BE2C (cell line): Measurements from ENCODE around the gene DOK6.

ENCODE experiments used
- DNase-seq: peaks from one replicate; pipeline ENCODE4 v3.0.0-alpha.2; 2020
- H3K27me3 ChIP-seq: fragments of 250-450 bp; sonication (Bioruptor Pico); 2 replicates; pipeline ENCODE4 v1.5.1; 2020; ENCODE audit warnings: mild to moderate bottlenecking
- H3K36me3 ChIP-seq: fragments of 250-450 bp; sonication (Bioruptor Pico); 2 replicates; pipeline ENCODE4 v1.5.1; 2020; ENCODE audit warnings: mild to moderate bottlenecking
- H3K4me1 ChIP-seq: fragments of 250-450 bp; sonication (Bioruptor Pico); 2 replicates; pipeline ENCODE4 v1.5.1; 2020
- H3K4me3 ChIP-seq: 2 replicates; pipeline ENCODE4 v1.5.1; 2011; ENCODE audit warnings: low read depth, low read length
- H3K9me3 ChIP-seq: fragments of 250-450 bp; sonication (Bioruptor Pico); 2 replicates; pipeline ENCODE4 v1.5.1; 2020
- CTCF ChIP-seq: IDR thresholded peaks from 2 replicates; pipeline ENCODE4 v1.5.1; 2012; ENCODE audit warnings: mild to moderate bottlenecking, low read depth, low read length

Gene DOK6

GRCh38 chr18:69680123-69680522, 279.4 kb downstream of the DOK6 start:
- H3K36me3 ChIP-seq: no peaks in the 10 kb centered on the region
- no peaks in the 10 kb centered on the region for H3K4me1 ChIP-seq
- no peak for DNase-seq
- no peaks in the 10 kb centered on the region for H3K27me3 ChIP-seq
- no peaks in the 10 kb centered on the region for H3K9me3 ChIP-seq
- no peak overlapping the region for H3K4me3 ChIP-seq
- TF ChIP-seq CTCF: no peak

- TF ChIP-seq CTCF: no peak
- no peaks in the 10 kb centered on the region for H3K9me3 ChIP-seq
- no peak overlapping the region for H3K4me3 ChIP-seq
- H3K4me1 ChIP-seq: no peaks in the 10 kb centered on the region
- no peaks in the 10 kb centered on the region for H3K36me3 ChIP-seq
- H3K27me3 ChIP-seq: no peaks in the 10 kb centered on the region
- DNase-seq: no peak
Observed at GRCh38 chr18:69683176-69683575, 282.5 kb downstream of the DOK6 start.

GRCh38 chr18:69684789-69685188, 284.1 kb downstream of the DOK6 start:
- TF ChIP-seq CTCF: no peak
- no peak overlapping the region for H3K4me3 ChIP-seq
- no peaks in the 10 kb centered on the region for H3K36me3 ChIP-seq
- H3K9me3 ChIP-seq: no peaks in the 10 kb centered on the region
- DNase-seq: no peak
- no peaks in the 10 kb centered on the region for H3K27me3 ChIP-seq
- no peaks in the 10 kb centered on the region for H3K4me1 ChIP-seq

GRCh38 chr18:69686861-69687260, 286.2 kb downstream of the DOK6 start:
- DNase-seq: no peak
- H3K4me1 ChIP-seq: no peaks in the 10 kb centered on the region
- H3K27me3 ChIP-seq: no peaks in the 10 kb centered on the region

GRCh38 chr18:69689121-69689759, 288.6 kb downstream of the DOK6 start:
- no peaks in the 10 kb centered on the region for H3K4me1 ChIP-seq
- H3K9me3 ChIP-seq: no peaks in the 10 kb centered on the region
- TF ChIP-seq CTCF: no peak
- no peaks in the 10 kb centered on the region for H3K27me3 ChIP-seq
- no peaks in the 10 kb centered on the region for H3K36me3 ChIP-seq
- no peak overlapping the region for H3K4me3 ChIP-seq
- DNase-seq: no peak

More at GRCh38 chr18:69686861-69687260, 286.2 kb downstream of the DOK6 start:
- no peak overlapping the region for H3K4me3 ChIP-seq
- H3K36me3 ChIP-seq: no peaks in the 10 kb centered on the region
- TF ChIP-seq CTCF: no peak
- H3K9me3 ChIP-seq: no peaks in the 10 kb centered on the region

- Histone ChIP-seq H3K4me3 (no peak overlapping the region), H3K27me3 (no peaks in the 10 kb centered on the region), H3K36me3 (no peaks in the 10 kb centered on the region), H3K9me3 (no peaks in the 10 kb centered on the region), H3K4me1 (no peaks in the 10 kb centered on the region)
- DNase-seq: no peak
- TF ChIP-seq CTCF: no peak
Observed at GRCh38 chr18:69691008-69691760, 290.5 kb downstream of the DOK6 start.
